Mesenchymal stem cell (in vitro differentiated cells and primary cell): Measurements from ENCODE around the gene RARS2.

Experiments used
- DNase-seq: peaks from one replicate; pipeline ENCODE4 v3.0.0-alpha.2; 2013
- H2AFZ ChIP-seq: one replicate; pipeline ENCODE4 v1.6.1; 2013; ENCODE audit warnings: low read depth, mild to moderate bottlenecking, control low read depth, inconsistent platforms, low read length, moderate library complexity
- H2AK5ac ChIP-seq: 2 replicates; pipeline ENCODE4 v1.6.1; 2013; ENCODE audit warnings: low read length, moderate library complexity, mild to moderate bottlenecking, inconsistent platforms; ENCODE audit not compliant: severe bottlenecking
- H2BK120ac ChIP-seq: one replicate; pipeline ENCODE4 v1.6.1; 2013; ENCODE audit warnings: low read depth, mild to moderate bottlenecking, inconsistent platforms, low read length, moderate library complexity
- H2BK12ac ChIP-seq, 2 experiments: one replicate each; pipeline ENCODE4 v1.6.1; 2013; ENCODE audit warnings: inconsistent platforms in 2 of 2, low read length in 2 of 2, mild to moderate bottlenecking in 2 of 2, moderate library complexity in 2 of 2, control low read depth in 1 of 2
- H2BK15ac ChIP-seq: one replicate; pipeline ENCODE4 v1.6.1; 2013; ENCODE audit warnings: mild to moderate bottlenecking, low read depth, inconsistent platforms; ENCODE audit not compliant: poor library complexity, severe bottlenecking
- H2BK5ac ChIP-seq: 2 replicates; pipeline ENCODE4 v1.6.1; 2013; ENCODE audit warnings: low read depth, mild to moderate bottlenecking, low read length, control low read depth, inconsistent platforms; ENCODE audit not compliant: poor library complexity, severe bottlenecking
- H3K14ac ChIP-seq, 2 experiments: one replicate each; pipeline ENCODE4 v1.6.1; 2013; ENCODE audit warnings: inconsistent platforms in 2 of 2, low read length in 2 of 2, control low read depth in 1 of 2, mild to moderate bottlenecking in 1 of 2, moderate library complexity in 1 of 2
- H3K18ac ChIP-seq, 2 experiments: one replicate each; pipeline ENCODE4 v1.6.1; 2013; ENCODE audit warnings: inconsistent platforms in 2 of 2, low read length in 2 of 2, control low read depth in 1 of 2, low read depth in 1 of 2, mild to moderate bottlenecking in 1 of 2
- H3K23ac ChIP-seq, 2 experiments: one replicate each; pipeline ENCODE4 v1.6.1; 2013; ENCODE audit warnings: inconsistent platforms in 2 of 2, low read length in 2 of 2, mild to moderate bottlenecking in 2 of 2, moderate library complexity in 2 of 2, control low read depth in 1 of 2
- H3K27ac ChIP-seq: 2 replicates; pipeline ENCODE4 v1.5.1; 2013; ENCODE audit warnings: mild to moderate bottlenecking, moderate library complexity, low read length, control low read depth, inconsistent platforms; ENCODE audit not compliant: poor library complexity, severe bottlenecking
- H3K27me3 ChIP-seq, 2 experiments: 2 replicates each; pipeline versions ENCODE4 v1.6.1 to v1.7.0; 2013; ENCODE audit warnings: low read length in 2 of 2, mild to moderate bottlenecking in 2 of 2, moderate library complexity in 2 of 2, control low read depth in 1 of 2, inconsistent platforms in 1 of 2; ENCODE audit not compliant: control insufficient read depth in 1 of 2, insufficient read depth in 1 of 2
- H3K36me3 ChIP-seq, 2 experiments: 2 replicates each; pipeline versions ENCODE4 v1.6.1 to v1.7.0; 2013; ENCODE audit warnings: low read length in 2 of 2, control low read depth in 1 of 2, inconsistent platforms in 1 of 2, low read depth in 1 of 2, mild to moderate bottlenecking in 1 of 2; ENCODE audit not compliant: insufficient read depth in 2 of 2, control insufficient read depth in 1 of 2
- H3K4ac ChIP-seq, 2 experiments: one replicate each; pipeline ENCODE4 v1.6.1; 2013; ENCODE audit warnings: inconsistent platforms in 2 of 2, low read length in 2 of 2, mild to moderate bottlenecking in 2 of 2, moderate library complexity in 2 of 2, control low read depth in 1 of 2, low read depth in 1 of 2
- H3K4me1 ChIP-seq: 2 replicates; pipeline ENCODE4 v1.6.1; 2013; ENCODE audit warnings: low read depth, low read length, control low read depth; ENCODE audit not compliant: control insufficient read depth, insufficient read depth
- H3K4me2 ChIP-seq: 2 replicates; pipeline ENCODE4 v1.6.1; 2013; ENCODE audit warnings: low read length, mild to moderate bottlenecking, inconsistent platforms; ENCODE audit not compliant: poor library complexity, severe bottlenecking
- H3K4me3 ChIP-seq, 2 experiments: 2 replicates each; pipeline versions ENCODE4 v1.5.1 to v1.7.0; 2013; ENCODE audit warnings: low read length in 2 of 2, mild to moderate bottlenecking in 2 of 2, control low read depth in 1 of 2, low read depth in 1 of 2; ENCODE audit not compliant: insufficient read depth in 1 of 2
- H3K79me1 ChIP-seq: replicated peaks from 2 replicates; pipeline ENCODE4 v1.6.1; 2013; ENCODE audit warnings: mild to moderate bottlenecking, control low read depth, low read length, inconsistent platforms; ENCODE audit not compliant: poor library complexity, severe bottlenecking
- H3K9ac ChIP-seq: 2 replicates; pipeline ENCODE4 v1.7.0; 2013; ENCODE audit warnings: mild to moderate bottlenecking, low read length, moderate library complexity
- H3K9me3 ChIP-seq: 2 replicates; pipeline ENCODE4 v1.7.0; 2013; ENCODE audit warnings: mild to moderate bottlenecking, low read length; ENCODE audit not compliant: control insufficient read depth
- H4K8ac ChIP-seq: one replicate; pipeline ENCODE4 v1.6.1; 2013; ENCODE audit warnings: inconsistent platforms, mild to moderate bottlenecking, low read length, moderate library complexity
- H4K91ac ChIP-seq: one replicate; pipeline ENCODE4 v1.6.1; 2013; ENCODE audit warnings: mild to moderate bottlenecking, low read length, inconsistent platforms
- WGBS: methylation state at CpG from one replicate; pipeline ENCODE4 v1.1.7; 2013; ENCODE audit warnings: mixed read lengths; 5-methylcytosine and 5-hydroxymethylcytosine counted together

The RARS2 gene

DNA sequence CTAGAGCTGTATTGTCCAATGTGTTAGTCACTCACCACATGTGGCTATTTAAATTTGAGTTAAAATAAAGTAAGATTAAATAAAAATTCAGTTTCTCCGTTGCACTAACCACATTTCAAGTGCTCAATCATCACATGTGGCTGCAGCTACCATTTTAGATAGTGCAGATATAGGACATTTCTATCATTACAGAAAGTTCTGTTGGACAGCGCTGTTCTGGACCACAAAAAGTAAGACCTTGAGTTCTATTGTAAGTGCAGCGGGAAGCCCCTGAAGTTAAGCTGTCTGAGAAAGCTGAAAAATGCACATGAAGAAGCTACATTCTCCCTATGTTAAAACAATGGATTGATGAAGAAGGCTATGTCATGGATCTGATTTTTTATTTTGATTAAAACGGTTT is 1.2 kb upstream of the RARS2 start:
- 74% methylated on average over 4 of the region's 4 CpGs for WGBS
- peak overlapping the region; percentile 98 for H3K9ac ChIP-seq
- H3K9me3 ChIP-seq, result no peaks in the 10 kb centered on the region
- H3K79me1 ChIP-seq, result peaks cover 13% of the 10 kb centered on the region
- H2BK12ac ChIP-seq, result no peak overlapping the region
- no peak overlapping the region for H2AK5ac ChIP-seq
- no peak overlapping the region for H4K91ac ChIP-seq
- peak; percentile 13 for DNase-seq
- no peak overlapping the region for H3K27ac ChIP-seq
- no peak overlapping the region for H3K4ac ChIP-seq
- no peak overlapping the region for H2BK120ac ChIP-seq
- H2BK15ac ChIP-seq, result no peak overlapping the region
- no peak overlapping the region for H3K18ac ChIP-seq
- no peaks in the 10 kb centered on the region for H3K27me3 ChIP-seq
- H3K14ac ChIP-seq, result no peak overlapping the region
- peaks cover 0 to 23% of the 10 kb centered on the region in 2 experiments for H3K36me3 ChIP-seq
- H3K4me1 ChIP-seq, result peaks cover 6% of the 10 kb centered on the region
- H4K8ac ChIP-seq, result no peak overlapping the region
- H3K4me3 ChIP-seq, result peak overlapping the region in 1 of 2 experiments; percentile 90
- H3K4me2 ChIP-seq, result peak overlapping the region; percentile 64
- H3K23ac ChIP-seq, result no peak overlapping the region
- H2BK5ac ChIP-seq, result no peak overlapping the region
- no peak overlapping the region for H2AFZ ChIP-seq

DNA sequence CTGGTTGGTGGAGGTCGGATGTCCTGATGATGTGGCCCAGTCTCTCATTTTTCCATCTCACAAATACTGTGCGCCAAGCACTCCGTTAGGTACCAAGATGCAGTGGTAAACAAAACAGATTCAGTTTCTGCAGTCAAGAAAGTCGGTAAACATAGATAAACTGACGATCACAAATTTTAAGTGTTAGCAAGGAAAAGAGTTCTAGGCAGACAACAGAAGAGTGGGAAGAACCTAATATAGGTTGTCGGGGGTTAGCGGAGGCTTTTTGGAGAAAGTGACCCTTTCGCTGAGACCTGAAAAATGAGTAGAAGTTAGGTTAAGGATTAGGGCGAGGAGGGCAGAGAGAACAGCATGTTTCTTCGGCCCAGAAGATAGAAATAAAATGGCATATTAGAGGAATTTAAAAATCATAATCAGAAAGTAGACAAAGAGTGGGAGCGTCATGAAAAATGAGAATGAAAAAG is 662 bp upstream of the RARS2 start:
- H4K8ac ChIP-seq, result no peak overlapping the region
- H3K14ac ChIP-seq, result no peak overlapping the region
- H4K91ac ChIP-seq, result peak overlapping the region; percentile 48
- no peak overlapping the region for H2BK15ac ChIP-seq
- peak overlapping the region; percentile 7 for H3K27ac ChIP-seq
- no peak overlapping the region for H2BK120ac ChIP-seq
- 2% methylated on average over 10 of the region's 11 CpGs for WGBS
- peak overlapping the region; percentile 64 for H3K4me2 ChIP-seq
- H3K18ac ChIP-seq, result peak overlapping the region in 1 of 2 experiments; percentile 69
- H3K36me3 ChIP-seq, result peaks cover 0 to 18% of the 10 kb centered on the region in 2 experiments
- H3K4me1 ChIP-seq, result peaks cover 6% of the 10 kb centered on the region
- H3K79me1 ChIP-seq, result peaks cover 10% of the 10 kb centered on the region
- H3K4me3 ChIP-seq, result peak overlapping the region; percentile 73 to 90
- no peak for DNase-seq
- H3K9me3 ChIP-seq, result no peaks in the 10 kb centered on the region
- H3K23ac ChIP-seq, result no peak overlapping the region
- H2AK5ac ChIP-seq, result no peak overlapping the region
- no peak overlapping the region for H2BK12ac ChIP-seq
- H3K9ac ChIP-seq, result peak overlapping the region; percentile 98
- H3K27me3 ChIP-seq, result no peaks in the 10 kb centered on the region
- H2BK5ac ChIP-seq, result no peak overlapping the region
- H3K4ac ChIP-seq, result peak overlapping the region in 1 of 2 experiments; percentile 8
- peak overlapping the region; percentile 74 for H2AFZ ChIP-seq

DNA sequence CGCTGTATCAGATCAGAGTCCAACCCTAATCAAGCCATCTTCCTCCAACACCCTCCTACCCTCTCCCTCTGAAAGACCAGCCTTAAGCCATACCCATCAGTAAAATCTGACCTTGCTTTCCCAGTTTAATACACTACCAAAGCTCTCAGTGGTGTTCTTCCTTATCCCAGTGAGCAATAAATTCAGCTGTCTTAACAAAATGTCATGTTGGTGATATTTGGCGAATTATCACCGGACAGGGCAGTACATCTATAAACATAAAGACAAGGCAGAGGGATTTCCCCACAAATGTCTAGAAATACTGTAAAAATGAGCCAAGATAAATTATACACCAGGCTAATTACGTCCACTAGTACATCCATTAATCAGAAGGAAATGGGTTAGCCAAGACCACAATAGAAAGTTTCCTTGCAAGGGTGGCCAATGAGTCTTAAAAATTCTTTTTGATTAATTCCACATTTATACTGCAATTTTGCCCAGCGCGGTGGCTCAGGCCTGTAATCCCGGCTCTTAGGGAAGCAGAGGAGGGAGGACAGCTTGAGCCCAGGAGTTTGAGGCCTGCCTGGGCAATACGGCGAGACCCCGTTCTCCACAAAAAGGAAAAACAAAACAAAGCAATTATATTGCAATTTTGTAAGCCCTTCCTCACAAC is 905 bp downstream of the RARS2 start:
- H2BK12ac ChIP-seq, result no peak overlapping the region
- H3K27me3 ChIP-seq, result no peaks in the 10 kb centered on the region
- H3K4me2 ChIP-seq, result peak overlapping the region; percentile 64
- H2AK5ac ChIP-seq, result no peak overlapping the region
- peak overlapping the region; percentile 59 to 90 for H3K4me3 ChIP-seq
- peak overlapping the region in 1 of 2 experiments; percentile 37 for H3K4ac ChIP-seq
- no peak overlapping the region for H3K14ac ChIP-seq
- no peak overlapping the region for H2BK15ac ChIP-seq
- H3K36me3 ChIP-seq, result peaks cover 0 to 19% of the 10 kb centered on the region in 2 experiments
- H2AFZ ChIP-seq, result no peak overlapping the region
- H4K91ac ChIP-seq, result no peak overlapping the region
- no peaks in the 10 kb centered on the region for H3K9me3 ChIP-seq
- no peak overlapping the region for H4K8ac ChIP-seq
- peak; percentile 23 for DNase-seq
- H2BK5ac ChIP-seq, result no peak overlapping the region
- H2BK120ac ChIP-seq, result no peak overlapping the region
- H3K18ac ChIP-seq, result no peak overlapping the region
- no peak overlapping the region for H3K27ac ChIP-seq
- peaks cover 6% of the 10 kb centered on the region for H3K4me1 ChIP-seq
- WGBS, result 42% methylated on average over 7 of the region's 10 CpGs
- H3K9ac ChIP-seq, result peak overlapping the region; percentile 98
- H3K79me1 ChIP-seq, result peaks cover 9% of the 10 kb centered on the region
- H3K23ac ChIP-seq, result peak overlapping the region in 1 of 2 experiments; percentile 32

DNA sequence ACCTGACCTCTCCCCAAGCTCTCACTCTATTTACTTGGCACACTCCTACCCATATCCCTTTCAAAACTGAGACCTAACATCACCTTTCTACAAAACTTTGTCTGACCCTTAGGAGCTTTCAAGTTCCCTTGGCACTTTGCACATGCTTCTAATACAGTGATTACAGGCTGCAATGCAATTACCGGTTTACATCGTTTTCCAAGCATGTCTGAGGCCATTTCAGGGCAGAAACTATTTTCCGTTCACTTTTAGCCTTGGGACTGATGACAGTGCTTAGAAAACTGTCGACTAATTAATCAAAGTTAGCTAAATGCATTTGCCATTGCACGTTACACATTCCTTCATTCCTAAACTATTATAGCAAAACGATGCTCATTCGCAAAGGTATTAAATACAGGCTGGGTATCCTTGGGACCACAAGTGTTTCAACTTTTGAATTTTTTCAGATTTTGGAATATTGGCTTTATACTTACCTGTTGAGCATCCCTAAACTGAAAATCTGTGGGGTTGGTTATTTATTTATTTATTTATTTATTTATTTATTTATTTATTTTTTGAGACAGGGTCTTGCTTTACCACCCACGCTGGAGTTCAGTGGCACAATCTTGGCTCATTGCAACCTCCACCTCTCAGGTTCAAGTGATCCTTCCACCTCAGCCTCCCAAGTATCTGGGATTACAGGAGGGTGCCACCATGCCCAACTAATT is 3.3 kb downstream of the RARS2 start:
- no peak overlapping the region for H3K4me3 ChIP-seq
- H3K9me3 ChIP-seq, result no peaks in the 10 kb centered on the region
- no peak overlapping the region for H3K9ac ChIP-seq
- no peak overlapping the region for H3K27ac ChIP-seq
- no peak overlapping the region for H3K14ac ChIP-seq
- no peak overlapping the region for H4K8ac ChIP-seq
- no peak overlapping the region for H2BK12ac ChIP-seq
- peaks cover 2% of the 10 kb centered on the region for H3K79me1 ChIP-seq
- H3K36me3 ChIP-seq, result peaks cover 0 to 36% of the 10 kb centered on the region in 2 experiments
- H3K23ac ChIP-seq, result no peak overlapping the region
- H4K91ac ChIP-seq, result no peak overlapping the region
- no peak overlapping the region for H2BK5ac ChIP-seq
- H2AFZ ChIP-seq, result no peak overlapping the region
- no peak overlapping the region for H2BK15ac ChIP-seq
- H3K4me1 ChIP-seq, result peaks cover 6% of the 10 kb centered on the region
- H2AK5ac ChIP-seq, result no peak overlapping the region
- H3K18ac ChIP-seq, result no peak overlapping the region
- no peak overlapping the region for H3K4me2 ChIP-seq
- no peak for DNase-seq
- H3K4ac ChIP-seq, result no peak overlapping the region
- WGBS, result 93% methylated on average over 6 of the region's 8 CpGs
- H2BK120ac ChIP-seq, result no peak overlapping the region
- no peaks in the 10 kb centered on the region for H3K27me3 ChIP-seq
